Activated naive CD4-positive, alpha-beta T cell treated with anti-CD3 and anti-CD28 coated beads, Interleukin-2, amount 50 U/mL, for 72 hours (primary cell): Measurements from ENCODE around the gene AGFG2. TPM values are rescaled to one million over a fixed set of nuclear protein-coding genes. Genes with fewer than 3 reads are reported as not detected.
A peak's percentile ranks its signal among the peaks of the same experiment; 100 is the strongest.

Experiments
- ATAC-seq, 2 donors: fragments of 150-1000 bp; cut with Tn5 transposase; 2 replicates each; pipeline ENCODE4 v1.10.0; 2021; ENCODE audit warnings: mild to moderate bottlenecking in 2 of 2, moderate library complexity in 2 of 2
- DNase-seq, 2 donors: peaks; one replicate each; pipeline ENCODE4 v3.0.0; 2021 to 2022; ENCODE audit warnings: low spot score in 2 of 2
- H3K27ac Mint-ChIP-seq, 2 donors: one replicate each; pipeline ENCODE4 v1.8.0; 2022; ENCODE audit warnings: mild to moderate bottlenecking in 2 of 2, mixed read lengths in 2 of 2
- H3K36me3 Mint-ChIP-seq, 2 donors: one replicate each; pipeline ENCODE4 v1.8.0; 2022; ENCODE audit warnings: mixed read lengths in 2 of 2
- H3K9me3 Mint-ChIP-seq, 2 donors: one replicate each; pipeline ENCODE4 v1.8.0; 2022; ENCODE audit warnings: mixed read lengths in 2 of 2
- total RNA-seq, 2 donors: library from RNA; stranded (reverse); gene quantifications; one replicate each; pipeline ENCODE4 v1.2.3, GENCODE V29; 2022

AGFG2 gene
- total RNA-seq, 2 donors from 2014 or later = 47.3 to 59.9 TPM

DNA sequence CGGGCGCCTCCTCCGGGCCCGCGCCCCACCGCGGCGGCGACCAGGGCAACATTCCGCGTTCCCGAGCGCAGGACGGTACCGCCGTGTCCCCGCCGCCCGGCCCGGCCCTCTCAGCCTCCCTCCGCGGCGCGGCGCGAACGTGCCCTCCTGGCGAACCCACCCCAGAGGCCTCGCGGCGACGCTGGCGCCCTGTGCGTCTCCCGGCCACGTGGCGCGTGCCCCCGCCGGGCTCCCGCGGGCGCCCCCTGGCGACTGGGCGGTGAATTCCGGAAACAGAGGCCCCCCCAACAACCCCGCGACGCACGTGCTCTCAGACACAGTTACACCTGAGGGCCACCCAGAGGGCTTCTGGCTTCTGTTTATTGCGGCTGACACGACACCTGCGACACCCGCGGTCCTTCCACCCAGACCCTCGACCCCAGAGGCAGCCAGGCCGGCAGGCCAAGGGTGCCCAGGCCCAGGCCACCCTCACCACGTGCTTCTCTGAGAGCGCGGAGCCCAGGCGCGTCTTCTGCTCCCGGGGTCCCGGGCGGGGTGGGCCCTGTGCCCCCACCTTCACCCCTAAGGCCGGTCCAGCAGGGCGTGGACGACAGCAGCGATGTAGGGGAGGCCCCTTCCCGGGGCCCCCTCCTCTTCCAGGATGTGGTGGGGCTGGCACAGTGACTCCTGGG, 34.8 kb downstream of the AGFG2 start, which contains the start of gene SAP25:
SAP25 (minus strand) TSS at position 210 of the 671 bp plus-strand sequence; CDS start at position 52, 158 bp downstream.
- H3K27ac Mint-ChIP-seq = peak within 1 kb of the TSS in 1 of 2 donors; percentile 44
- ATAC-seq = no peak
- no peaks in the 10 kb centered on the region for H3K9me3 Mint-ChIP-seq
- no peak for DNase-seq
- H3K36me3 Mint-ChIP-seq = no peaks in the 10 kb centered on the region

DNA sequence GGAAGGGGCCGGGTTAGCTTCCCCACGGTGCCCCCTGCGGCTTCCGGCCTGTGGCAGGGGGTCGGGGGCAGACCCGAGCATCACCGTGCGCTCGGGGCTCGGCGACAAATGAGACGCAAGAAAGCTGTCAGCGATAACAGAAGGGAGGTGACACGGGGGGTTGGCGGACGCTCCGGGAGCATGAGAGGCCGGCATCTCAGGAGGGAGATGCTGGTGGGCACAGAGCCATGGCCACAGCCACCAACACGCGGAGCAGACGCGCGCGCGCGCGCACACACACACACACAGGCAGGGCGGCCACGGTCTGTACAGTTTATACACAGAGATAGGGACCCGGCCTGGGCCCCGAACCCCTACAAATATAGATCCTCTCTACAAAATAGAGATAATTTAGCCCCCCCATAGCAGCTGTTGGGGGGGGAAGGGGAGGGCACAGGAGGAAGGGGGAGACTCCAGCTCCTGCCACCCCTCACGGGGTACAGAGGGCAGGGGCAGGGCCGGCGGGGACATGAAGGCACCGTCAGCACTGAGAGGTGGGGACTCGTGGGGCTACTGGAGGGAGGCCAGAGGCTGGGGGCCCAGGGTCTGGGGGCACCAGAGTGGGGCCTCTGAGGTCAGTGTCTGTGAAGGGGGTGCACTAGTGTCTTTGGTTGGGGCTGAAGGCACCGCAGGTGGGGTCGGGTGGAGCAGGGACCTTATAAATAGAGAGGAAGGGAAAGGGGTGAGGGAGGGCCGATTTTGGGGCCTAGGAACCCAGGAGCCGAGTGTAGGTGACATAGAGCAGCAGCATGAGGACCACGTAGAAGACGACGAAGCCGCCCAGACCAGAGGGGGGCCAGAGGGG, 35.6 kb downstream of the AGFG2 start:
- H3K36me3 Mint-ChIP-seq = no peaks in the 10 kb centered on the region

DNA sequence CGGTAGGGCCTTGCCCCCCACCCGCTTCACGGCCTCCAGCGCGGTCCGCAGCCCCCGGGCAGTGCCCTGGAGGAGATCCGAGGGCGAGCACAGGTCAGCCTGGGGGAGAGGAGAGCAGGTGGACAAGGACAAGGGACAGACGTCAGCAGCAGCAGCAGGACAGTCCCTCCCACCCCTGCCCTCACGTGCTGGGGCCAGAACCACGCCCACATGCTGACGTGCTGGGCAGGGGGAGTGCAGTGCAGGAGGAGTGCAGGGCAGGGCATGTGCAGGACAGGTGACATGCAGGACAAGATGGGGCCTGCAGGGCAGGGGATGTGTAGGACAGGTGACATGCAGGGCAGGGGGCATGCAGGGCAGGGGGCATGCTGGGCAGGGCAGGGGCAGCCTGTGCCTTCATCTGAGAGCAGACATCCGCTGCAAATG, 36.2 kb downstream of the AGFG2 start:
- DNase-seq (no peak), ATAC-seq (peak in 1 of 2 donors; percentile 13)
- Mint-ChIP-seq H3K36me3 (no peaks in the 10 kb centered on the region), H3K9me3 (no peaks in the 10 kb centered on the region), H3K27ac (peak overlapping the region in 1 of 2 donors; percentile 44)

More for the DNA sequence above, 35.6 kb downstream of the AGFG2 start:
- DNase-seq (no peak), ATAC-seq (no peak)
- Mint-ChIP-seq H3K27ac (peak overlapping the region in 1 of 2 donors; percentile 44), H3K9me3 (no peaks in the 10 kb centered on the region)

DNA sequence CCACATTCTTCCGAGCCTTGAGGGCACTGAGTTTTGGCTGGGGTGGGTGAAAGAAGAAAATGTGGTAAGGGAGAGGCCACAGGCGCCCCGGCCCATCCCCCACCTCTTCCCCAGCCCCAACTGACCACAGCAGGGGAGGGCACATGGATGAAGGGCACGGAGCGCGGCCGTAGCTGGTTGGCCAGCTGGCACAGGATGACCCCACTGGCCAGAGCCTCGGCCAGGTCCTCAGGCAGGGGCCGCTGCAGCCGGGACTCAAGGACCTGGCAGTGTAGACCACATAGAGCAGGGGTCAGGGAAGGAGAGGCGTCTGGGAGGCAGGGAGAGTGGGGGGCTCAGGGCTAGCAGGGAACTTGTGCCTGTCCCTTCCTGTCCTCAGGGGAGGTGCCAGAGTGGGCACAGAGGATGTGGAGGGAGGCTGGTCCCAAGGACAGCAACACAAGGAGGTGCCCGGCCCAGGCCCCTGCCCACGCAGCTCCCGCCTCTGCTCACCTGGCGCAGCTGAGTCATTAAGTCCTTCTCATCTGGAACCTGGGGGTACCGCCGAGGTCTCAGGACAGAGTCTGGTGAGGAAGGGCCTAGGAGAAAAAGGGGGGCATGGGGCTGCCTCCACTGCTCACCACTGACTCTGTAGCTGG, 36.9 kb downstream of the AGFG2 start:
- ATAC-seq (no peak), DNase-seq (no peak)
- Mint-ChIP-seq H3K36me3 (no peaks in the 10 kb centered on the region), H3K27ac (peak overlapping the region in 1 of 2 donors; percentile 78), H3K9me3 (no peaks in the 10 kb centered on the region)

DNA sequence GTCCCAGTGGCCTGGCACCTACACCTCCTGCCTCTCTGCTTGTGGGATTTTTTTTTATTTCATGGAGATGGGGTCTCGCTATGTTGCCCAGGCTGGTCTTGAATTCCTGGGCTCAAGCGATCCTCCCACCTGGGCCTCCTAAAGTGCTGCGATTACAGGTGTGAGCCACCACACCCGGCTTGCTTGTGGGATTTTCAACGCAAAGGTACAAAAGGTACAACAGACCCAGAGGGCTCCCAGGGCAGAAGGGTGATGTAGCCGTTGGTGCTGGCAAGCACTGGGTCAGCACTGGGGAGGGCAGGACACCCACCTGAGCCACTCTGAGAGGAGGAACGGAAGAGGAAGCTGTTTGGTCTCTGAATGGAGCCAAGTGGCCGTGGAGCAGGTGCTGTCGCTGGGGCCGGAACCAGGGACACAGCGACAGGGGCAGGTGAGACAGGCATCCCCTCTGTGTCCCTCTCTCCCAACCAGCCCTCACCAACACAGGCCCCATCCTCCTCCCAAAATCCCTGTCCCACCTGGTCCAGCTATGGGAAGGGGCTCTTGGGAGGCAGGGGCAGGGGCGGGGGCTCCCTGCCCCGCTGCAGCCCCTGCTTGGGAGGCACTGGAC, 37.5 kb downstream of the AGFG2 start:
- H3K27ac Mint-ChIP-seq = peak overlapping the region in 1 of 2 donors; percentile 78
- ATAC-seq = no peak
- no peak for DNase-seq
- no peaks in the 10 kb centered on the region for H3K9me3 Mint-ChIP-seq
- H3K36me3 Mint-ChIP-seq = no peaks in the 10 kb centered on the region

DNA sequence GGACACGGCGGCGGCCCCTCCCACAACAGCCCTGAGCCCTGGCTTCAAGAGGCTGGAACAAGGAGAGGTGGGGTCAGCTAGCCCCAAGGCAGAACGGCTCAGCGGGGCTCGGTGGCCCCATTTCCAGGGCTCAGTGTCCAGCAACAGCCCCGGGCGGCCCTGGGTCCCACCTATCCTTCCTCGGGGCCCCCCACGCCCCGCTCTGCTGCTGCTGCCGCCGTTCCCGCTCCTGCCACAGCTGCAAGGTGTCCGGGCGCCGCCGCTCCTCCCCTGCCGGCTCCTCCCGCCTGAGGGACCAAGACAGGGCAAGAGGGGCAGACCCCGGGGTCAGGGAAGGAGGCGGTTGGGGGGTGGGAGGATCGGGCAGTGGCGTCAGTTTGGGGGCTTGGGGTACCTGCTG, 38.1 kb downstream of the AGFG2 start:
- Mint-ChIP-seq H3K27ac (no peak overlapping the region), H3K9me3 (no peaks in the 10 kb centered on the region), H3K36me3 (no peaks in the 10 kb centered on the region)
- DNase-seq (no peak), ATAC-seq (no peak)

DNA sequence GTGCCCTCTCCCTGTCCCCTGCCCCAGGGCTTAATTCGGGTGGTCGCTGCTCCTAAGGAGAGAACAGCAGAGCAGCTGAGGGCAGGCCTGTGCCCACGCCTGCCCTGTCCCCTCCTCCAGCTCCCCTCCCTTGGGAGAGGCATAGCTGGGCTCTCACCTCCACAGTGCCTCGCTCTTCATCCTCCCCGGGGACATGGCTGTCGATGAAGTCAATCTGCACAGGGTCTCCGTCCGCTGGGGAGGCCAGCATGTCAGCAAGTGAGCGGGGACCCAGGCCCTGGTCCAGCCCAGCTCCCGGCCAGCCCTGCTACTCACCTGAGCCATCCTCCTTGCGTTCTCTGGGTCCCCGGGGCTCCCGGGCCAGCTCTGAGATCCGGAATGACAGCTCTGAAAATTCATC, 38.5 kb downstream of the AGFG2 start:
- DNase-seq (no peak), ATAC-seq (no peak)
- H3K27ac Mint-ChIP-seq = no peak overlapping the region
- H3K9me3 Mint-ChIP-seq = no peaks in the 10 kb centered on the region
- no peaks in the 10 kb centered on the region for H3K36me3 Mint-ChIP-seq

DNA sequence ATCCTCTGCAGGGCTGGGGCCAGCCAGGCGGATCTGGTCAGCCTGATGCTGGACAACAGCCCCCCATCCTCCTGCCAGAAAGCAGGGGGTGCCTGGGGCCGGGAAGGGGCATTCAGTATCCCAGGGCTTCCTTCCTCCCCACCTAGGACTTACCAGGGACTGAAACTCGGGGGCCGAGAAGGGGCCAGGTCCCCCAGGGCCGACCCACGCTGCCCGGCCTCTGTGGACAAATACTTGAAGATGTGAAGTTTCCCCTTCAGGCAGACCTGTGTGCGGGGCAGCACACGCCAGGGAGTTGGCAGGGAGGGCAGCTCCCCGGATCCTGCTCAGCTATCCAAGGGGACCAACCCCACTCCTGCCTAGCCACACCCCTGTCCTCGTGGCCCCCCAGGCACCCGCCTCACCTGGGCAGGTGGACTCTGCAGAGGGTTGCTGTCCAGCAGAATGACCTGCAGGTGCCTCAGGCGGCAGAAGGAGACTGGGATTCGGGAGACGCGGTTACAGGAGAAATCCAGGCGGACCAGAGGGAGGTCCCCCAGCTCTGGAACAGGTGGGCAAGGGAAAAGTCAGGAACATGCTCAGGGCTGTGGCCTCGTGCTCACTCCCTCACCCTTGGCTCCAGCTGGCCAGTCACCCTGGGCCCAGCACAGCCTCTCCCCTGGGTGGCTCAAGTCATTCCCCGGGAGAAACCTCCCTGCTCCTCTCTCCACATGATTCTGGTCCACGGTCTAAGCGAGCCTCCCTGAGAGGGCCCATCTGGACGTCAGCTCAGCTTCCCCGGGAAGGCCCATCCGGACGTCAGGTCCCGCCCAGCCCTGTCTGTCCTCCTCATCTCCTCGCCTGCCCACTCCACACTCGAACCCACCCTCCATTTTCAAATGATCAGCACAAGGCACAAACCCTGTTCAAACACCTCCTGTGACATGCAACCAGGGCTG, 39.5 kb downstream of the AGFG2 start:
- H3K36me3 Mint-ChIP-seq = no peaks in the 10 kb centered on the region
- H3K9me3 Mint-ChIP-seq = no peaks in the 10 kb centered on the region
- H3K27ac Mint-ChIP-seq = no peak overlapping the region
- DNase-seq (no peak), ATAC-seq (no peak)

DNA sequence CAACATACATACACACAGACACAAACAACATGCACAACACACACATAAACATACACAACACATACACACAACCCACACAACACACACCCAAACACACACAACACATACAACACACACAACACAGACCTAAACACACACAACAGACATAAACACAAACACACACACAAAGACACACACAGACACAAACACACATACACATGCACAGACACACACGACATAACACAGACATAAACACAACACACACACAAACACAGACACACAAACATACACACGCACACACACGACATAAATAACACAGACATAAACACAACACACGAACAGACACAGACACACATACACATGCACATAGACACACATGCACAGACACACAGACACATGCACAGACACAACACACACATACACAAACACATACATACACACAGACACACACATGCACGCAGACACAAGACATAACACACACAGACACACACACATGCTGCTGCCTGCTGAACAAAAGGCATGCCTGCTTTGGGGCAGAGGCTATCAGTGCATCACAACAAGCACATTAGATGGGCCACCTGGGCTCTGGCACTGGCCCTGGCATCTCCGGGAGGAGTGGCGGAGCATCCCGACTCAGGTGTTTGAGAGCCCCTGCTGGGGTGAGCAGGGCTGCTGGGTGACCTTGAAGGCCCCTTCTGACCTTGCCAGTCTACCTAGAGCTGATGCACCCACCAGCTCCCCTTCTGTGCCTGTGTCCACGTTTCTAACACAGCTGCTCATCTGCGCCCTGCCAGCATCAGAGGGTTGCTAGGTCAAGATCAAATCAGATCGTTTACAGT, 41.7 kb downstream of the AGFG2 start:
- H3K9me3 Mint-ChIP-seq = no peaks in the 10 kb centered on the region
- DNase-seq (no peak), ATAC-seq (no peak)

DNA sequence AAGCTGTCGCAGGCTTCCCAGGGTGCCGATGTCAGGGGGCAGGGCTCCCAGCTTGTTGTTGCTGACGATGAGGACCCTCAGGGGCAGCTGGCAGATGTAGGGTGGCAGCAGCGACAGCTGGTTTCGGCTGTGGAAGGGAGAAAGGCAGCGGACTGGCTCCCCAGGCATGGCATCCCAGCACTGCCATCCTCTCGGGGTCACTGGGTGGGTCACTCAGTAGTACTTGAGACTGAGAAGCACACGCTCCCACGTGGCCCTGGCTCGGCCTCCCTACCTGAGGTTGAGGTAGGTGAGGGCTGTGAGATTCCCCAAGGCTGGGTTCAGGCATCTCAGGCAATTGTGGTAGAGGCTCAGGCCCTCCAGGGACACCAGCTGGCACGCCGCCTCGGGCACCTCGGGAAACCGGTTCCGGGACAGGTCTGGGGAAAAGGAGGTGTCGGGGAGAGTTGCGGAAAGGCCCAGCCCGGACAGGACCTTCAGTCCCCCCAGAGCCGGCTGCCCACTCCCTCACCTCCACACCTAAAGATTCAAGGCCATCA, 43.1 kb downstream of the AGFG2 start:
- ATAC-seq (no peak), DNase-seq (no peak)
- Mint-ChIP-seq H3K36me3 (peaks cover 7 to 8% of the 10 kb centered on the region in 2 donors), H3K9me3 (no peaks in the 10 kb centered on the region), H3K27ac (peak overlapping the region; percentile 57 to 89)

More for the DNA sequence above, 41.7 kb downstream of the AGFG2 start:
- no peak overlapping the region for H3K27ac Mint-ChIP-seq
- H3K36me3 Mint-ChIP-seq = peaks cover 7 to 8% of the 10 kb centered on the region in 2 donors

DNA sequence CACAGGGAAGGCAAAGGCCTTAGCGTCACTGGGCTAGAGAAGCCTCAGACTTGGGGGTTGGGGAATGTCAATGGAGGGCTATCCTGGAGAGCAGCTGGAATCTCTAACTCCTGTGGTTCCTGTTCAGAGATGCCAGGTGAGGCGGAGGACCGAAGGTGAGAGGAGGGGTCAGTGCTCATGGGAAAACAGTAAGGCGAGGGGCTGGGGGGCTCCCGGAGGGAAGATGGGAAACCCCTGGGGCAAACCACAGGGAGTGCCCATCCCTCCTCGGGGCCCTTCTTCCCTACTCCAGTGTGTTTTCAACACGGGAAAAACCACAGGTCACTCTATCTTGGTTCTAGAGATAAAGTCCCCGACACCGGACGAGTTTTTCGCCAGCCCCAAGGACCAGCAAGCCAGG, 43.6 kb downstream of the AGFG2 start:
- peak overlapping the region; percentile 57 to 89 for H3K27ac Mint-ChIP-seq
- ATAC-seq = no peak
- no peaks in the 10 kb centered on the region for H3K9me3 Mint-ChIP-seq
- H3K36me3 Mint-ChIP-seq = peaks cover 7 to 8% of the 10 kb centered on the region in 2 donors
- no peak for DNase-seq

DNA sequence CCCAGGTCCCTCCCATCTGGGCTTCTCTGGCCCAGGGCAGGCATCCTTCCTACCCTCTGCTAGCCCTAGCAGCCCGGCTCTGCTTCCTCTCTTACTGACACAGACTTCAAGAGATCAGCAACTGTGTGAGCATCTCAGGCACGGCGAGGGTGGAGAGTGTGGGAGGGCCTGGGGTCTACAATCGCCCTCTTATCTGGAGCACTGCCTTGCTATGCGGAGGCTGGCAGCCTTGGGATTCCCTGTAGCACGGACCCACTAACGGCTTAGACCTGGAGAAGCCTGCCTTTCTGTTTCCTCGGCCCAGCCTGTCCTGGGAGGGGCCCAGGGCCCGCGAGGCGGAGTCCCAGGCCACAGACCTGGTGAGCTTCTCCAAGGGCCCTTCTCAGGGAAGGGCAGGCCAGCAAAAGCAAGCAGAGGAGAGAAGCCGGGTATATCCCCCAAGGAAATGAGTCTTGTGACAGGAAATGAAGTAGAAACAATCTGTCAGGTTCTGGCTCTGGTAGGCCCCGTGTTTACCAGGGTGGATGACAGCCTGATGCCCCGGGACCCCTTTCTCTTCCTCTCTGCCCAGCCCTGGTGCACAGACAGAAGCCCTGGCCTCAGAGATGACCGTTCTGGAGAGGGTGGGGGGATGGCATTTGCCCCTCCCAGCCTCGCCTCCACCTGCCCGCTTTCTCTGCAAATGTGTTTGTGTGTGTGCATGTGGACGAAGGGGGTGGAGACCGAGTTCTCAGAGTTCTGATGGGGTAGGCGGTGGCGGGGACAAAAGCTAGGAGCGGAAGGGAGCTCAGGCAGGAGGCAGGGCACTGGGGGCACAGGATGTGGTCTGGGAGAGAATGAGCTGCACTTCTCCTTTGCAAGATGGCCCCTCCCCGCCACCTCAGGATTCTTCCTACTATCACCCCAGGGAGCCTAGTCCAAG, 44.4 kb downstream of the AGFG2 start:
- ATAC-seq (peak; percentile 8 to 22), DNase-seq (peak in 1 of 2 donors; percentile 70)
- H3K36me3 Mint-ChIP-seq = peaks cover 7 to 8% of the 10 kb centered on the region in 2 donors
- no peaks in the 10 kb centered on the region for H3K9me3 Mint-ChIP-seq
- peak overlapping the region; percentile 89 for H3K27ac Mint-ChIP-seq

DNA sequence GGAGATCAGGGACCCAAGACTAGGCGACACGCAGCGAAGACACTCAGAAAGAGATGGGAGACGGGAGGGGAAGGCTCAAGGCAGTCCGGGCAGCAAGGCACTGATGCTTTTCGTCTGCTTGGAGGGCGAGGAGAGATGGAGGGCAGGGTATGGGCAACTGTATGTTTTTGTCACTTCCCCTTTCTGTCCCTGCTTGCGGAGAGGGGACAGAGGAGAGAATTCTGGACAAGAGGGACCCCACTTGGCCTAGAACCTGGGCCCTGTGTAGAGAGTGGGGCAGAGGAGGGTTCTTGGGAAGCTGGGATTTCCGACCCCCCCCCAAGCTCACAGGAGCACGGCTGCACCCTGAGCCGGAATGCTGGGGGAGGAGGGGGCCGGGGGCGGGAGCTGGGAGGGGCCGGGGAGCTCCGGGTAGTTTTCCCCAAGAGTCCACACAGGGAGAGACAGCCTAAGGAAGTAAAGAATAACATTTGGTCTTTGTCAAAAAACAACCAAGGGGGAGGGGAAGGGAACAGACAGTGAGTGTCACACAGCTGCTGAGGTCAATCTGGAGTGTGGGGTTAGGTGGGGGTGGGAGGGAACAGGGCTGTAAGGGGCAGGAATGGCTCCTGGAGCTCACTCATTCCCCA, 45.2 kb downstream of the AGFG2 start:
- H3K36me3 Mint-ChIP-seq = peaks cover 7 to 8% of the 10 kb centered on the region in 2 donors
- no peak for ATAC-seq
- H3K27ac Mint-ChIP-seq = peak overlapping the region; percentile 89
- DNase-seq = no peak
- H3K9me3 Mint-ChIP-seq = no peaks in the 10 kb centered on the region
